Melanocyte of skin (primary cell): Measurements from ENCODE around the gene RCAN3. TPM values are rescaled to one million over a fixed set of nuclear protein-coding genes. Genes with fewer than 3 reads are reported as not detected.

Experiments used
- total RNA-seq, 2 donors: library from RNA; depleted of rRNA; stranded (reverse); fragments of >200 nt; gene quantifications; 2 replicates each; pipeline ENCODE4 v1.2.3, GENCODE V29; 2012

The RCAN3 gene
- total RNA-seq, result 10 to 100 TPM; 13.7 to 23.4 TPM

DNA sequence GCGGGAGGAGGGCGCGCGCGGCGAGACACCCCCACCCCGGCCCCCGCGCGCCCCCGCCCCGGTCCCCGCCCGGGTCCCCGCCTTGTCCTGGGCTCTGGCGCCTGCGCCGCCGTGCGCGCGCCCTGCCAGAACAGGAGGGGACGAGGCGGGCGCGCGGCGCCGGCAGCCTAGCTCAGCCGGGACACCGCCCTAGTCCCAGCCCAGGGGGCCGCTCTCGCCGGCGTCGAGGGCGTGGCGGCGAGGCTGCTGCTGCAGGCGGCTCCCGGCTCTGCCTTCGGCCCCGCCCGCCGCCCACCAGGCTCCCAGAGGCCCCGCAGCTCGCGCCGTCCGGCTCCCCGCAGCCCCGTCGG, at the start of gene RCAN3:
Gene RCAN3 (plus strand): TSS at position 128 of the 350 bp plus-strand sequence. CDS start 11,537 bp downstream, outside the sequence.

DNA sequence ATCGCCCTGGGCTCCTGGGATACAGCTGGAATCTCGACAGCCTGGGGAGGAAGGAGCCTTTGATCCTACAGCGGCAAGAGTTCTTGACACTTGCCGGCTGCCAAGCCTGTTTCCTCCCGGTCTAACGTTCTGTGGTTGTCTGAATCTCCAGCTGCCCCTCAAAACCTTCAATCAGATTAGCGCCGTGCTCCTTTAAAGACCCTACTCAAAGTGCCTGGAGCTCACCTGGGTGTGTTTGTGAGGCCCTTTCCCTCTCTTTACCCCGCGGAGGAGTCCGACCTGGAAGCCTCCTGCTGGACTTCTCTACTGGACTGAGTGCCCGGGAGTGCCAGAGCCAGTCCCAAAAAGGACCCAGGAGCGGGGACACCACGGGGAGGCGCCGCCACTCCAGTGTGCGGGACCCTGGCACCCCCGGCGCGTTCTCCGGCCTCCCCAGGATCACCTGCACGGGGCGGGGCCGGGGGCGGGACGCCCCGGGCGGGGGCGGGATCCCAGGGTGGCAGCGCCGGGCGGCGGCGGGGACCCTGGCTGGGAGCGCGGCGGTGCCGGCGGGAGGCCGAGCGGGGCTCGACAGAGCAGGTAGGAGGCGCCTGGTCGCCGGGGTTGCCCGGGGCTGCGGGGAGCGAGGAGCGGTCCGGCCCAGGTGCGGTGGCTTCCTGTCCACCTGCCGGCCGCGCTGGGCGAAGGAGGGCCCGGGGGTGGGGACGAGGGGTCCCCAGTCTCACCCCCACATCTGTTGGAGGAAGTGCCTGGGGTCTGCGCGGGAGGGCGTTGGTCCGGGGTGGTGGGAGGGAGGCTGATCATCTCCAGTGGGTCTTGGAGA, 53.2 kb downstream of the RCAN3 start, which contains the start of gene NCMAP:
Gene NCMAP (plus strand): TSS at position 497 of the 823 bp plus-strand sequence. CDS start 39,344 bp downstream, outside the sequence.

Other genes with a start within 250 kb of the RCAN3 start
- not detected for gene GRHL3, start 183.5 kb upstream of the RCAN3 start, total RNA-seq
- gene STPG1, start 89.1 kb upstream of the RCAN3 start, total RNA-seq, result 10 to 100 TPM in 1 of 2 donors, 1 to 10 TPM in 1; 9.0 to 12.4 TPM
- 10 to 100 TPM; 20.6 to 47.1 TPM for gene NIPAL3, start 87.0 kb upstream of the RCAN3 start, total RNA-seq
- gene NCMAP, start 53.3 kb downstream of the RCAN3 start, total RNA-seq, result under 1 TPM in 1 of 2 donors, not detected in 1; under 0.01 TPM
- 10 to 100 TPM; 57.5 to 57.9 TPM for gene SRRM1, start 140.5 kb downstream of the RCAN3 start, total RNA-seq
- gene CLIC4, start 242.6 kb downstream of the RCAN3 start, total RNA-seq, result 100 to 1,000 TPM; 155 to 234 TPM